HL-60 (cell line): ENCODE results near the gene GADD45GIP1.

Experiments used
- DNase-seq, 2 experiments: peaks; one replicate each; pipeline ENCODE4 v3.0.0-alpha.2; 2010 to 2020; ENCODE audit warnings: low read depth in 1 of 2, low spot score in 1 of 2
- H3K27ac ChIP-seq: fragments of 250-450 bp; sonication (Bioruptor Pico); replicated peaks from 2 replicates; pipeline ENCODE4 v1.5.1; 2020; ENCODE audit warnings: mild to moderate bottlenecking, moderate library complexity
- H3K27me3 ChIP-seq: fragments of 250-450 bp; sonication (Bioruptor Pico); 2 replicates; pipeline ENCODE4 v1.5.1; 2021; ENCODE audit warnings: mild to moderate bottlenecking, moderate library complexity; ENCODE audit not compliant: insufficient read depth, poor library complexity, severe bottlenecking
- H3K4me3 ChIP-seq: replicated peaks from 2 replicates; pipeline ENCODE4 v1.5.1; 2011; ENCODE audit warnings: mild to moderate bottlenecking, control low read depth, low read length; ENCODE audit not compliant: insufficient read depth
- GABPA ChIP-seq: IDR thresholded peaks from 2 replicates; pipeline ENCODE4 v1.6.1; 2012; ENCODE audit warnings: low read depth
- POLR2AphosphoS5 ChIP-seq: IDR thresholded peaks from 2 replicates; pipeline ENCODE4 v1.6.1; 2012; ENCODE audit warnings: low read depth
- SPI1 ChIP-seq: IDR thresholded peaks from 2 replicates; pipeline ENCODE4 v1.6.1; 2012; ENCODE audit warnings: low read depth, mild to moderate bottlenecking, borderline replicate concordance
- TF ChIP-seq, protein P1 (sequence below): IDR thresholded peaks from 2 replicates; pipeline ENCODE4 v1.6.1; 2012; ENCODE audit warnings: low read depth; ENCODE audit not compliant: insufficient replicate concordance
- TF ChIP-seq, protein P2 (sequence below): IDR thresholded peaks from one replicate; pipeline ENCODE4 v1.5.1; 2011; ENCODE audit warnings: low read length, control low read depth, inconsistent platforms; ENCODE audit not compliant: insufficient read depth

GADD45GIP1 gene

DNA sequence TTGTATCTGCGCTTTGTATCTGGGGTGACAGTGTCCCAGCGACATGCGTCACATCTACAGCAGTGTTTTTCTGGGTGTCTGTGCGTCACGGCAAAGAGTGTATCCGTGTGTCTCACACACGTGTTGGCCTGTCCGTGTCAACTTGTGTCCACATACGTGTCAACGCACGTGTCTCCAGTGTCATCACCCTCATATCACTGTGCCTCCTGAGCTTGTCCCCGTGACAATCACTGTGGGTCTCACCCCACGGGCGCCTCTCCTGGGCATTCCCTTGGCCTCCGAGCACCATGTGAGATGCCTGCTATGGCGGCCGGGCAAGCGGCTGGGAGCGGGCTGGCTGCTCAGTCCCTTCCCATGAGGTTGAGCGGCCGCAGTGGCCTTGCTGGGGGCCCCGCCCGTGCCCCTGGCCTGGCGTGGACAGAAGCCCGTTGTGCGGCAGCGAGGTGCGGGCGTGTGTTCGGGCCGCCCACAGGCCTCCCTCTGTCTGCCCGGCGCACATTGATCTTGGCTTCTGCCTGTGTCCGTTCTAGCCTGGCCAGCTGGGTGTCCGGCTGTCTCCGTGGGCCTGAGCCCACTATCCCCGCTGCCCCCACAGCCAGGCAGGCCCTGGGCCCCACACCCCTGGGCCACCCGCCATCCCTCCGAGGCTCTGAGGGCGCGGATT lies 44.6 kb upstream of the GADD45GIP1 start:
- DNase-seq: no peak
- TF ChIP-seq, protein P1, sequence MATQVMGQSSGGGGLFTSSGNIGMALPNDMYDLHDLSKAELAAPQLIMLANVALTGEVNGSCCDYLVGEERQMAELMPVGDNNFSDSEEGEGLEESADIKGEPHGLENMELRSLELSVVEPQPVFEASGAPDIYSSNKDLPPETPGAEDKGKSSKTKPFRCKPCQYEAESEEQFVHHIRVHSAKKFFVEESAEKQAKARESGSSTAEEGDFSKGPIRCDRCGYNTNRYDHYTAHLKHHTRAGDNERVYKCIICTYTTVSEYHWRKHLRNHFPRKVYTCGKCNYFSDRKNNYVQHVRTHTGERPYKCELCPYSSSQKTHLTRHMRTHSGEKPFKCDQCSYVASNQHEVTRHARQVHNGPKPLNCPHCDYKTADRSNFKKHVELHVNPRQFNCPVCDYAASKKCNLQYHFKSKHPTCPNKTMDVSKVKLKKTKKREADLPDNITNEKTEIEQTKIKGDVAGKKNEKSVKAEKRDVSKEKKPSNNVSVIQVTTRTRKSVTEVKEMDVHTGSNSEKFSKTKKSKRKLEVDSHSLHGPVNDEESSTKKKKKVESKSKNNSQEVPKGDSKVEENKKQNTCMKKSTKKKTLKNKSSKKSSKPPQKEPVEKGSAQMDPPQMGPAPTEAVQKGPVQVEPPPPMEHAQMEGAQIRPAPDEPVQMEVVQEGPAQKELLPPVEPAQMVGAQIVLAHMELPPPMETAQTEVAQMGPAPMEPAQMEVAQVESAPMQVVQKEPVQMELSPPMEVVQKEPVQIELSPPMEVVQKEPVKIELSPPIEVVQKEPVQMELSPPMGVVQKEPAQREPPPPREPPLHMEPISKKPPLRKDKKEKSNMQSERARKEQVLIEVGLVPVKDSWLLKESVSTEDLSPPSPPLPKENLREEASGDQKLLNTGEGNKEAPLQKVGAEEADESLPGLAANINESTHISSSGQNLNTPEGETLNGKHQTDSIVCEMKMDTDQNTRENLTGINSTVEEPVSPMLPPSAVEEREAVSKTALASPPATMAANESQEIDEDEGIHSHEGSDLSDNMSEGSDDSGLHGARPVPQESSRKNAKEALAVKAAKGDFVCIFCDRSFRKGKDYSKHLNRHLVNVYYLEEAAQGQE: no peak
- Histone ChIP-seq H3K27me3 (no peaks in the 10 kb centered on the region), H3K4me3 (no peak overlapping the region), H3K27ac (no peak overlapping the region)

- H3K27me3 ChIP-seq: no peaks in the 10 kb centered on the region
Observed at GRCh38 chr19:13001166-13001501, 44.1 kb upstream of the GADD45GIP1 start.

DNA sequence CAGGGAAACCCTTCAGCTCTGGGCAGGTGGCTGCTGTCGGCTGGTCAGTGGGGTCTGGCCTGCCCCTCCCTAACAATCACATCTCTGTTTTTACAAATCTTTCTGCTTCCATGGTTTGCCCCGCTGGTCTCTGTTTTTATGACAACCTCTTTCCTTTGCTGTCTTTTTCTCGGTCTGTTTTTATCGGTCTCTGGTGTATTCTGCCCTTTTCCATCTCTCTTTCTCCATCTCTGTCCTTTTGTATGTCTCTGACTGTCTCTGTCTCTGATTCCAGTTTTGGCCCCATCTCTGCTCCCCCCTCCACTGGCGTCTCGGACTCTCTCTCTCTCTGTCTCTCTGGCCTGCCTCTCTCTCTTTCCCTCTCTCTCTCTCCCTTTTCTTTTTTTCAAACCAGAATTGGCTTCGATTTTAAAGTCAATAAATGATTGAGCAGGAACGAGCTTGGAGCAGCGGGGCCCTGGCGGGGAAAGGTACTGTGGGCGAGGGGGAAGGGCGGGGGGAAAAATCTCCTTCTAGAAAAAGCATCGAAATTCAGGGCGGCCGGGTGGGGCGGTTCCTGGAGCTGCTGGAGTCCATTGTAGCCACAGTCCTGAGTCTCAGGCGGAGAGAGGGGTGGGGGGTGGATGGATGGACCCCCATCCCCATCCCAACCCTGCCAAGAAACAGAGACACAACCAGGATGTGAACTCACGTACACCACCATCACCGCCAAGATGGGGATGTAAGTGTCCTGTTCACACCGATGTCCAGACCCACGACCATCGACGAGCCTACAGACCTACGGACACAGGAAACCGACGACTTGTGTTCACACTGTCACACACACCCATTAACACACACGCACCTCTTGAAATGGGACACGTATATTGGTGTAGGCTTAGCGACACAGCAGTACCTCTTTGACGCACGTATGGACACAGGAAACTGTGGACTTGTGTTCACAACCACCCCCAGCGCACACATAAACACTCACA lies 41.2 kb upstream of the GADD45GIP1 start:
- Histone ChIP-seq H3K27me3 (no peaks in the 10 kb centered on the region), H3K4me3 (no peak overlapping the region), H3K27ac (no peak overlapping the region)
- DNase-seq: no peak
- TF ChIP-seq, protein P1: no peak

More at GRCh38 chr19:13001166-13001501, 44.1 kb upstream of the GADD45GIP1 start:
- Histone ChIP-seq H3K4me3 (no peak overlapping the region), H3K27ac (no peak overlapping the region)
- DNase-seq: no peak
- no peak for TF ChIP-seq SPI1
- no peak for TF ChIP-seq POLR2AphosphoS5
- TF ChIP-seq, protein P1: no peak
- TF ChIP-seq, protein P2, sequence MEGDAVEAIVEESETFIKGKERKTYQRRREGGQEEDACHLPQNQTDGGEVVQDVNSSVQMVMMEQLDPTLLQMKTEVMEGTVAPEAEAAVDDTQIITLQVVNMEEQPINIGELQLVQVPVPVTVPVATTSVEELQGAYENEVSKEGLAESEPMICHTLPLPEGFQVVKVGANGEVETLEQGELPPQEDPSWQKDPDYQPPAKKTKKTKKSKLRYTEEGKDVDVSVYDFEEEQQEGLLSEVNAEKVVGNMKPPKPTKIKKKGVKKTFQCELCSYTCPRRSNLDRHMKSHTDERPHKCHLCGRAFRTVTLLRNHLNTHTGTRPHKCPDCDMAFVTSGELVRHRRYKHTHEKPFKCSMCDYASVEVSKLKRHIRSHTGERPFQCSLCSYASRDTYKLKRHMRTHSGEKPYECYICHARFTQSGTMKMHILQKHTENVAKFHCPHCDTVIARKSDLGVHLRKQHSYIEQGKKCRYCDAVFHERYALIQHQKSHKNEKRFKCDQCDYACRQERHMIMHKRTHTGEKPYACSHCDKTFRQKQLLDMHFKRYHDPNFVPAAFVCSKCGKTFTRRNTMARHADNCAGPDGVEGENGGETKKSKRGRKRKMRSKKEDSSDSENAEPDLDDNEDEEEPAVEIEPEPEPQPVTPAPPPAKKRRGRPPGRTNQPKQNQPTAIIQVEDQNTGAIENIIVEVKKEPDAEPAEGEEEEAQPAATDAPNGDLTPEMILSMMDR: no peak
- no peak for TF ChIP-seq GABPA
